Retina (tissue), 1 donor: ENCODE data around the gene STAP2.
A peak's percentile ranks its signal among the peaks of the same experiment; 100 is the strongest.

Source experiments
- DNase-seq: peaks from one replicate; pipeline ENCODE4 v3.0.0-alpha.2; 2016

The STAP2 gene

GRCh38 chr19:4338441-4339355, at the start of gene STAP2:
TSS of gene STAP2 (minus strand) at chr19:4338827. CDS start at chr19:4338753, 74 bp downstream.
- DNase-seq = no peak

GRCh38 chr19:4386041-4386782, 47.6 kb upstream of the STAP2 start:
- DNase-seq = no peak

- no peak for DNase-seq
Measured at GRCh38 chr19:4385291-4386040, 46.8 kb upstream of the STAP2 start.

DNA sequence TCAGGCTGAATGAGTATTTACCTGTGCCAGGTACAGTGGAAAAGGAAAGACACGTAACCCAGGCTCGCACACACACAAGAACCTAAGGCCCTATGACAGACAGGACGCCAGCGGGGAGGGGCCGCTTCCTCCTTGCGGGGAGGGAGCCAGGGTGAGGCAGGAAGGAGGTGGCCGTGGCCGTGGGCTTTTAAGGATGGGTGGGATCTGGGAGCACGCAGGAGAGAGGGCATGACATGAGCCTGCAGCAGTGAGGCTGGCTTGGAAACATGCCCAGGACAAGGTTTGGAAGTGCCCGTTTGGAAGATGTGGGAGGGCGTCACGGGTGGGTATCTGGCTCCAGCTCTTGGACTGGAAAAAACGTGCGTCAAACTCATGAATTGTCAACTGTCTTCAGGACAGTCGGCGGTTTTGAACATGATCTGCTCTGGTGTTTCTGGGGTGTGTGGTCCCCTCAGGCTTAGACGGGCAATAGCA, 41.7 kb upstream of the STAP2 start:
- no peak for DNase-seq

GRCh38 chr19:4379383-4380253, 41.0 kb upstream of the STAP2 start:
- no peak for DNase-seq

DNA sequence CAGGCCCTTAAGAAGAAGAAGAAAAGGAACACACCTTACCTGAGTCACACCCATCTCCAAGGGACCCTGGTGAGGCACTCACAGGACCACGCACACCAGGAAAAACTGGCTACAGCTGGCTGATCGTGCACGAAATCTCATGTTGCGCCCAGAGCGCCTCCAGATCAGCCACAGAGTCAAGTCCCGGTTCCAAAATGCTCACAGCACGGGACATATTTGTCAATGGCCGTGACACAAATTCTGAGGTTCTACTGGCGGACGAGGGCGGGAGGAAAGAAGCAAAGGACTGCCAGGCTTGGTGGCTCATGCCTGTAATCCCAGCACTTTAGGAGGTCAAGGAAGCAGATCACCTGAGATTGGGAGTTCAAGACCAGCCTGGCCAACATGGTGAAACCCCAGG, 40.3 kb upstream of the STAP2 start:
- no peak for DNase-seq

DNA sequence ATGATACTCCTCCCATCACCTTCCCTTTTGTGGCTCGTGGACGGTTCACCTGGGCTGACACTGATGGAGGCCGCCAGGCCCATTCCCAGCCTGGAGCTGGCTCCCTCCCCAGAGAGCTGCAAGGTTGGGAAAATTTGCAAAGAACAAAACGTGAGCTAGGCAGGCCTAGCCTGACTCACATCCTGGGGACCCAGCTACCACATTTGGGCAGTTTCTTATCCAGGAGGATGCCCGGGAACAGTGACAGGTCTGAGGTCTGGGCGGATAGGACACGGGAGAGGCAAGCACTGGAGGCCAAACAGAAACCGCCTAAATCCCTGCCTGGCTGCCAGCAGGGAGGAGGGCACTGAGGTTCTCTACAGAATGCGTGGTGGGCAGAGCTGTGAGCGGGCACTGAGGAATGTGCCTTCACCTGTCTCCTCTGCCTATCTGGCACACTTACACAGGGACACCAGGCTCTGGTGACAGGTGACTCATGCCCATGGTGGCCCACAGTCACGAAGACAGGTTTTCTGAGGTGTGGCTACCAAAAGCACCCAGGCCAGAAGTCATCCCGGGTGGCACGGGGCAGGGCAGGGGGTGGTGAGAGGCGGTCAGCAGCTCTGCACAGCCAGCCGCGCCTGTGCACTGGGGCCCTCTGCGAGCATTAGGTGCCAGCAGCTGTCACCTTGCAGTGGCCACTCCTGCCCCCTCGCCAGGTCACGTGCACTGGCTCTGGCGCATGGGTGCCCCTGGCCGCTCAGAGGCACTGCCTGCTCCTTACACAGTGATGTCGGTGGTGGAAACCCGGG, 38.6 kb upstream of the STAP2 start:
- no peak for DNase-seq

GRCh38 chr19:4376671-4376990, 38.0 kb upstream of the STAP2 start:
- no peak for DNase-seq

GRCh38 chr19:4376028-4376670, 37.5 kb upstream of the STAP2 start:
- DNase-seq = no peak

DNA sequence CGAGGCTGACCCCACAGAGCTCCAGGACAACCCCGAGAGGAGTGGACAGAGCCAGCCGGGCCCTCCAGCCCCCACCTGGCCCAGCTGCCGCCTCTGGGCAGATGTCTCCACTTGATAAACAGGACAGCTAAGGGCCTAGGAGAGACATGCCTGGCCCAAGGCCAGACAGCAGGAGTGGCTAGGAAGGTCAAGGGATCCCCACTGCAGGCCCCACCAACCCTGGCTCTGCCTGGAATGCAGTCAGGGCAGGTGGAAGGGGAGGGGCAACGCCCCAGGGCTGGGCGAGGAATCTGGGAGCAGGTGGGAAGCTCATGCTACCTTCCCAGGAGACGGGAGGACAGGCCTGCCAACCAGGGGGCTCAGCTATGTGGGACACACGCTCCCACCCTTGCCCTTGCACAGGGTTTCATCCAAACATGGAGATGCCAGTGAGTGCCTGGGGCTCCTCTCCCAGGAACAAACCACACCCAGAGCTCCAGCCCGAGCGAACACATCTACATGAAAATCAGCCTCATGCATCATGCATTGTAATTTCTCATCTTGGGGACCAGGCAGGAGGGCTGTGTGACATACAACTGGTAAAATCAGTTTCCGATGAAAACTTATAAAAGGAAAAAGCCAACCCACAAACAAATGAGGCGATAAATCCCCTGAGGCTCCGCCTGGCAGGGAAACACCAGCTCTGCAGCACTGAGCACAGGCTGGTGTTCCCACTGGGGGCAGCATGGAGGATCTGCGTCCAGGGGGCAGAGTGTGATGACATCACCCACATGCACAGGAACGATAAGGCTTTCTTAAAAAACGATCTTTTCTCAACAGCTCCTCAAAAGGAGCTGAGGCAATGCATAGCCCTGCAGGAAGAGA, 36.8 kb upstream of the STAP2 start:
- DNase-seq = peak; percentile 62

- no peak for DNase-seq
Measured at GRCh38 chr19:4374498-4375163, 36.0 kb upstream of the STAP2 start.

GRCh38 chr19:4373601-4374497, 35.2 kb upstream of the STAP2 start:
- peak; percentile 20 for DNase-seq

- DNase-seq = no peak
Measured at GRCh38 chr19:4373013-4373367, 34.4 kb upstream of the STAP2 start.

GRCh38 chr19:4372165-4373012, 33.8 kb upstream of the STAP2 start:
- no peak for DNase-seq

DNA sequence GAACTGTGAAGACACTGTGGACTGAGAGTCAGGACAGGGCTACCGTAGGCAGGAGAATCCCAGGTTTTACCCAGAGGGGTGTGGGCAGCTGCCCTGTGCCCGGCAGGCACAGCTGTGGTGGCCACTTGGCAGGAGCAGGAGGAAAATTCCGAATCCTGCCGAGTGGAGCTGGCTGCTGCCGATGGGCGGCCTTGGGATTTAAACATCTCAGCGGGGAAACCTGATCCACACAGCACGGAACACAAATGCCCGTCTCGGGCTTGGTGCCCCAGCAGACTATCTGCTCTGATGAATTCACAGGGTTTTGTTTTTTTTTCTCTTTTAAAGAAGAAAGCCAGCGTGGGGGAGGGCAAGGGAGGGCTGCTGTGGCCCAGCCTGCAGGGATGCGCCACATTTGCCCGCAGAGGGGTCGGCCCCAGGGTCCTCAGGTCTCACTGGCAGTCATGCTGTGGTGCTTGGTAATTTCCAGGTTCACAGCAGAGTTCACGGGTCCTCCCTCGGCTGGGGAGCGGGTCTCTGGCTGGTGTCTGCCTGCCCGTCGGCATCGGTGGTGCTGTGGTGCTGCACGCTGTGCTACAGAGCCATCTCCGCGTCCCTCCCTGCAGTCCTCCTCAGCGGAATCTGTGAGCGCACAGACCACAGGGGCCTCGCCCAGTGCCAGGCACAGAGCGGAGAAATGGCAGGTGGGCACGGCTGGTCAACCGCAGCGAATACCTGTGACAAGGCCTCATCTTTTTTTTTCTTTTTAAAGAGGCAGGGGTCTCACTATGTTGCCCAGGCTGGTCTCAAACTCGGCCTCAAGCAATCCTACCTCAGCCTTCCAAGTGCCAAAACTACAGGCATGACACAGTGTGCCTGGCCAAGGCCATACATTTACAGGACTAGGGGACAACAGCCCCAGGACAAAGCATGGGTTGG, 32.9 kb upstream of the STAP2 start:
- DNase-seq = no peak

DNA sequence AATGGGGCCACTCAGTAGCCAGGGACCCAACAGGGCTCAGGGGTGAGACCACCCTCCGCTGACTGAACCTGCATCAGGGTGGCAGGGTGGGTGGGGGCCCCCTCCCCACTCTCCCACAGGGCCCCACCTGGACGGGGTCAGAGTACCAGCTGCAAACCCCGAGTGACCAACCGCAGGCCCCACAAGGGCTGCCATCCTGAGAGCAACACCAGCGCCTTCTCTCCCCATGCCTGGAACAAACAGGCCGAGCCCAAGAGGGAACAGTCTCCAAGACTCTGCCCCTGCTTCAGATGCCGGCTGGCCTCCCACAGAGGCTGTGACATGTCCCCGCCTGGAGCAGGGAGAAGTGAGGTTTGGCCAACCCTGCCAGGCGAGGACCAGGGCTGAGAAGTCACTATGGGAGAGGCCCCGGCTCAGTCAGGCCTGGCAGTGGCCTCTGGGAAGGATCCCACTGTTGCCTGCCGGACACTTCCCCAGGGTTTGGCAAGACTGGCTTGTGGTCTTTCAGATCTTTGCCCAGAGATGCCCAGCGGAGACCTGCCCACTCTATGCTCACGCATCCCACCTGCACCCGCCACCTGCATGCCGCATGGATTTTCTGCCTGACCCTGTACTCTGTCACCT, 31.9 kb upstream of the STAP2 start:
- no peak for DNase-seq
